ENCODE data around the gene ZDHHC9.

Gene ZDHHC9

GRCh38 chrX:129843459-129844306, at the start of gene ZDHHC9:
Gene ZDHHC9, minus strand, starts transcription at chrX:129843886. Its CDS starts 1,941 bp downstream, at chrX:129841945.
- H3K4me2 ChIP-seq (ENCODE audit: low read depth, low read length, poor library complexity, severe bottlenecking), result peak within 1 kb of the TSS; percentile 83
- H3K27ac ChIP-seq (ENCODE audit: low read depth, low read length), result peak within 1 kb of the TSS; percentile 50
- peak within 1 kb of the TSS; percentile 73 for H3K9ac ChIP-seq (ENCODE audit: low read length)
- no peaks in the 10 kb centered on the region for H4K20me1 ChIP-seq (ENCODE audit: low read depth, low read length)
- no peak for TF ChIP-seq CTCF (IDR thresholded peaks at IDR 0.05; ENCODE audit: insufficient read depth, low read length, poor library complexity, severe bottlenecking)
- TF ChIP-seq EZH2phosphoT487 (conservative IDR thresholded peaks at IDR 0.05; ENCODE audit: low read length), result no peak
- H3K9me3 ChIP-seq (ENCODE audit: insufficient read depth, low read length), result no peaks in the 10 kb centered on the region
- peak within 1 kb of the TSS; percentile 59 for H3K4me3 ChIP-seq (ENCODE audit: insufficient read depth, low read length, poor library complexity, severe bottlenecking)
- H3K27me3 ChIP-seq (ENCODE audit: low read length), result no peaks in the 10 kb centered on the region
- no peaks in the 10 kb centered on the region for H3K9me2 ChIP-seq (replicated peaks; ENCODE audit: insufficient read depth, low read length)
- H2AFZ ChIP-seq (ENCODE audit: low read depth, low read length, severe bottlenecking), result peak within 1 kb of the TSS; percentile 81
- H3F3A ChIP-seq (ENCODE audit: insufficient read depth), result no peaks in the 10 kb centered on the region; the same call in 1 of the 2 replicates
- no peaks in the 10 kb centered on the region; the same call in 1 of the 2 replicates for H3K79me2 ChIP-seq (ENCODE audit: insufficient read depth, low read length)
- H3K36me3 ChIP-seq (ENCODE audit: low read length), result no peaks in the 10 kb centered on the region

- TF ChIP-seq EZH2phosphoT487 (conservative IDR thresholded peaks at IDR 0.05; ENCODE audit: low read length) (no peak), CTCF (IDR thresholded peaks at IDR 0.05; ENCODE audit: insufficient read depth, low read length, poor library complexity, severe bottlenecking) (no peak)
- no peaks in the 10 kb centered on the region for H3K9me2 ChIP-seq (replicated peaks; ENCODE audit: insufficient read depth, low read length)
- H3K36me3 ChIP-seq (ENCODE audit: low read length), result no peaks in the 10 kb centered on the region
- H3K4me2 ChIP-seq (ENCODE audit: low read depth, low read length, poor library complexity, severe bottlenecking), result no peak overlapping the region
- H4K20me1 ChIP-seq (ENCODE audit: low read depth, low read length), result no peaks in the 10 kb centered on the region
- H3K9me3 ChIP-seq (ENCODE audit: insufficient read depth, low read length), result no peaks in the 10 kb centered on the region
- no peaks in the 10 kb centered on the region for H3K27me3 ChIP-seq (ENCODE audit: low read length)
- H3K9ac ChIP-seq (ENCODE audit: low read length), result no peak overlapping the region
- no peak overlapping the region for H3K4me3 ChIP-seq (ENCODE audit: insufficient read depth, low read length, poor library complexity, severe bottlenecking)
- H3K79me2 ChIP-seq (ENCODE audit: insufficient read depth, low read length), result no peaks in the 10 kb centered on the region
- H3F3A ChIP-seq (ENCODE audit: insufficient read depth), result no peaks in the 10 kb centered on the region
- H2AFZ ChIP-seq (ENCODE audit: low read depth, low read length, severe bottlenecking), result no peak overlapping the region
- H3K27ac ChIP-seq (ENCODE audit: low read depth, low read length), result no peak overlapping the region
These were observed 33.7 kb upstream of the ZDHHC9 start for GRCh38 chrX:129877401-129877800.

DNA sequence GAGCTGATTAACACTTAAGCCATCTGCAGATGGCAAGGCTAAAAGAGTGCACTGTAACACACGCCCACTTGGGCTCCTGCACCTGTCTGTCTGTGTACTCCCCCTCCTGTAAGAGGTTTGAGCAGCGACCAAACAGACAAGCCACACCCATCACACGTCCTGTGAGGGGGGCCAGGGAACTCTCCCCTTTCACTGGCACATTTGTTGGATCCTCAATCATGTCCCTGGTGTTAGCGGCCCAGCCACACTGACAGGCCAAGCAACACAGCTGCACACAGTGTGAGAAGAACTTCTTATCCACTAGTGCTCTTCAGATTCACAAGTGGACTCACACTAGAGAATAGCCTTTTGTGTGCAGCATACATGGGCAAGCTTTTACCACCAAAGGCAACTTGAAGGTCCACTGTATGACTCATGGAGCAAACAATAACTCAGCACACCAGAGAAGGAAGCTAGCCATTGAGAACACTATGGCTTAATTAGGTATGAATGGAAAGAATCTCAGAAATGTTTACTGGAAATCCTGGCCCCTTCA, 33.2 kb upstream of the ZDHHC9 start:
- Histone ChIP-seq H3F3A (ENCODE audit: insufficient read depth) (no peaks in the 10 kb centered on the region), H3K9me3 (ENCODE audit: insufficient read depth, low read length) (no peaks in the 10 kb centered on the region), H3K9ac (ENCODE audit: low read length) (no peak overlapping the region), H3K36me3 (ENCODE audit: low read length) (no peaks in the 10 kb centered on the region), H3K27me3 (ENCODE audit: low read length) (no peaks in the 10 kb centered on the region), H3K4me2 (ENCODE audit: low read depth, low read length, poor library complexity, severe bottlenecking) (no peak overlapping the region), H4K20me1 (ENCODE audit: low read depth, low read length) (no peaks in the 10 kb centered on the region), H2AFZ (ENCODE audit: low read depth, low read length, severe bottlenecking) (no peak overlapping the region), H3K79me2 (ENCODE audit: insufficient read depth, low read length) (no peaks in the 10 kb centered on the region), H3K4me3 (ENCODE audit: insufficient read depth, low read length, poor library complexity, severe bottlenecking) (no peak overlapping the region), H3K9me2 (replicated peaks; ENCODE audit: insufficient read depth, low read length) (no peaks in the 10 kb centered on the region), H3K27ac (ENCODE audit: low read depth, low read length) (no peak overlapping the region)
- TF ChIP-seq EZH2phosphoT487 (conservative IDR thresholded peaks at IDR 0.05; ENCODE audit: low read length), result no peak
- no peak for TF ChIP-seq CTCF (IDR thresholded peaks at IDR 0.05; ENCODE audit: insufficient read depth, low read length, poor library complexity, severe bottlenecking)
